ENCODE measurements around the gene PTGFR. TPM values are rescaled to one million over a fixed set of nuclear protein-coding genes. Genes with fewer than 3 reads are reported as not detected.

The PTGFR gene
- total and polyA plus RNA-seq, 10 of the 15 experiments (the other 5 are each of a cell fraction or from before 2014, with no cell fraction given): not detected

- in situ Hi-C loops (cut with MboI): no loop called here
- intact Hi-C loops (cut with micrococcal nuclease; ENCODE audit: unreplicated experiment): no loop called here
- Histone ChIP-seq H3K79me2 (ENCODE audit: control insufficient read depth, insufficient read depth, low read length) (no peaks in the 10 kb centered on the region), H2AFZ (ENCODE audit: control insufficient read depth, low read depth, low read length) (no peak overlapping the region), H4K20me1 (ENCODE audit: control insufficient read depth, insufficient read depth) (no peaks in the 10 kb centered on the region), H3K4me1 (ENCODE audit: control insufficient read depth, insufficient read depth, low read length) (no peaks in the 10 kb centered on the region), H3K4me2 (ENCODE audit: control insufficient read depth, insufficient read depth) (no peak overlapping the region), H3K27ac (ENCODE audit: control insufficient read depth, insufficient read depth) (no peak overlapping the region), H3K4me3 (no peak overlapping the region), H3K9ac (ENCODE audit: control insufficient read depth, insufficient read depth, low read length) (no peak overlapping the region), H3K36me3 (ENCODE audit: control insufficient read depth in 2 of 2, insufficient read depth in 2 of 2, low read length in 1 of 2) (no peaks in the 10 kb centered on the region), H3K9me3 (replicated peaks; ENCODE audit: control insufficient read depth, insufficient read depth, low read length) (no peaks in the 10 kb centered on the region), H3K27me3 (replicated peaks in 1 of 2; ENCODE audit: control insufficient read depth in 2 of 2, insufficient read depth in 2 of 2, low read length in 1 of 2) (no peaks in the 10 kb centered on the region)
- ATAC-seq (no peak), FAIRE-seq (no peak), DNase-seq (ENCODE audit: low read depth, low spot score) (no peak)
- ChIA-PET POLR2A (no interaction called here), CTCF (no interaction called here), RAD21 (ENCODE audit: unreplicated experiment) (no interaction called here), SMC1A (ENCODE audit: uncharacterized antibody, unreplicated experiment) (no interaction called here)
- 46% methylated on average over 2 of the region's 2 CpGs for WGBS (ENCODE audit: insufficient coverage, insufficient replicate concordance, low lambda C conversion rate, missing lambda C conversion rate)
- no TSS peak for BruUV-seq (replicated peaks)
- no peak for TF ChIP-seq NFYA (IDR thresholded peaks at IDR 0.05; ENCODE audit: borderline replicate concordance, low read depth, low read length)
- TF ChIP-seq ZNF207 (IDR thresholded peaks at IDR 0.05; ENCODE audit: borderline replicate concordance): no peak
- TF ChIP-seq BMI1 (IDR thresholded peaks at IDR 0.05; ENCODE audit: borderline replicate concordance): no peak
- TF ChIP-seq, protein P1, sequence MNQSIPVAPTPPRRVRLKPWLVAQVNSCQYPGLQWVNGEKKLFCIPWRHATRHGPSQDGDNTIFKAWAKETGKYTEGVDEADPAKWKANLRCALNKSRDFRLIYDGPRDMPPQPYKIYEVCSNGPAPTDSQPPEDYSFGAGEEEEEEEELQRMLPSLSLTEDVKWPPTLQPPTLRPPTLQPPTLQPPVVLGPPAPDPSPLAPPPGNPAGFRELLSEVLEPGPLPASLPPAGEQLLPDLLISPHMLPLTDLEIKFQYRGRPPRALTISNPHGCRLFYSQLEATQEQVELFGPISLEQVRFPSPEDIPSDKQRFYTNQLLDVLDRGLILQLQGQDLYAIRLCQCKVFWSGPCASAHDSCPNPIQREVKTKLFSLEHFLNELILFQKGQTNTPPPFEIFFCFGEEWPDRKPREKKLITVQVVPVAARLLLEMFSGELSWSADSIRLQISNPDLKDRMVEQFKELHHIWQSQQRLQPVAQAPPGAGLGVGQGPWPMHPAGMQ (IDR thresholded peaks at IDR 0.05; ENCODE audit: borderline replicate concordance): no peak
- no peak for TF ChIP-seq EGR1 (IDR thresholded peaks at IDR 0.05; ENCODE audit: borderline replicate concordance in 1 of 2, low read depth in 2 of 2, low read length in 2 of 2)
- no peak for TF ChIP-seq RAD21 (IDR thresholded peaks at IDR 0.05; ENCODE audit: insufficient read depth, low read depth, low read length)
- TF ChIP-seq SMAD1 (IDR thresholded peaks at IDR 0.05; ENCODE audit: low read depth, partially characterized antibody): no peak
- TF ChIP-seq FOS (IDR thresholded peaks at IDR 0.05; ENCODE audit: borderline replicate concordance, extremely low read depth, insufficient read length): no peak
- TF ChIP-seq CHD1 (IDR thresholded peaks at IDR 0.05; ENCODE audit: low read depth, low read length): no peak
- no peak for TF ChIP-seq JUNB (IDR thresholded peaks at IDR 0.05)
- no peak for TF ChIP-seq TBL1XR1 (IDR thresholded peaks at IDR 0.05; ENCODE audit: low read depth, low read length)
- no peak for TF ChIP-seq ESRRA (IDR thresholded peaks at IDR 0.05; ENCODE audit: low read length)
- no peak for TF ChIP-seq SMC3 (IDR thresholded peaks at IDR 0.05; ENCODE audit: borderline replicate concordance, low read length)
- TF ChIP-seq RUNX3 (IDR thresholded peaks at IDR 0.05; ENCODE audit: low read length): no peak
- no peak for TF ChIP-seq YBX1 (IDR thresholded peaks at IDR 0.05)
- TF ChIP-seq PAX5 (IDR thresholded peaks at IDR 0.05; ENCODE audit: borderline replicate concordance, low read depth, low read length): no peak
- no peak for TF ChIP-seq ATF7 (IDR thresholded peaks at IDR 0.05; ENCODE audit: low read depth)
- TF ChIP-seq POLR2AphosphoS5 (IDR thresholded peaks at IDR 0.05; ENCODE audit: low read length): no peak
- no peak for TF ChIP-seq GABPA (IDR thresholded peaks at IDR 0.05; ENCODE audit: low read depth)
Observed at GRCh38 chr1:78526496-78526895, 35.7 kb downstream of the PTGFR start.
